GM10266 (cell line): ENCODE data around the gene CPT2.

Source experiments
- DNase-seq: peaks from one replicate; pipeline ENCODE4 v3.0.0; 2012; ENCODE audit errors: extremely low spot score
- CTCF ChIP-seq: IDR thresholded peaks from 2 replicates; pipeline ENCODE4 v1.5.1; 2012; ENCODE audit warnings: mild to moderate bottlenecking, low read depth; ENCODE audit not compliant: control insufficient read depth, insufficient read depth; ENCODE audit errors: missing control alignments

Gene CPT2

GRCh38 chr1:53262000-53262399 is 65.4 kb downstream of the CPT2 start:
- no peak for TF ChIP-seq CTCF
- DNase-seq, result no peak
